Colonic mucosa (tissue), 4 donors: ENCODE measurements around the gene SLC35D2. TPM values are rescaled to one million over a fixed set of nuclear protein-coding genes. Genes with fewer than 3 reads are reported as not detected.
"Not testable (repeated sequence)": the region's sequence is repeated elsewhere in the genome, so short reads cannot be mapped to it uniquely, and the experiment has no call there.

Experiments used
- DNase-seq: peaks from one replicate; pipeline ENCODE4 v3.0.0-alpha.2; 2020
- H3K27ac ChIP-seq: fragments of 200-600 bp; one replicate; pipeline ENCODE4 v1.8.0; 2021
- H3K27me3 ChIP-seq: fragments of 200-600 bp; one replicate; pipeline ENCODE4 v1.8.0; 2021
- H3K36me3 ChIP-seq: fragments of 200-600 bp; one replicate; pipeline ENCODE4 v1.8.0; 2021
- H3K4me1 ChIP-seq: fragments of 200-600 bp; one replicate; pipeline ENCODE4 v1.8.0; 2021; ENCODE audit warnings: mild to moderate bottlenecking
- H3K4me3 ChIP-seq: fragments of 200-600 bp; one replicate; pipeline ENCODE4 v1.8.0; 2021
- H3K9ac ChIP-seq, 2 donors: one replicate each; pipeline ENCODE4 v1.7.0; 2013; ENCODE audit warnings: control low read depth in 2 of 2, low read depth in 2 of 2, low read length in 2 of 2
- H3K9me3 ChIP-seq: fragments of 200-600 bp; one replicate; pipeline ENCODE4 v1.8.0; 2021
- intact Hi-C: fragments of 100-400 bp; cut with DNase I; formaldehyde crosslinking; loops from one replicate; pipeline ENCODE4 v1.14.1; 2022
- total RNA-seq, 2 donors: library from RNA; stranded (reverse); fragmentation: NEBNext Ultra II Directional in 1 of 2; extraction: Animal tissue kit (Norgen Biotek cat#: 25700) in 1 of 2; gene quantifications; one replicate each; pipeline ENCODE4 v1.2.1, GENCODE V29; 2021
- TF ChIP-seq, protein P1 (sequence below): fragments of 200-600 bp; IDR thresholded peaks from one replicate; pipeline ENCODE4 v1.8.0; 2022; ENCODE audit warnings: antibody characterized with exemption, mild to moderate bottlenecking
- donor health status: healthy.
- donor health status: DM: no; HTN: no; CAD: no.
- donor health status: DM: no; HTN: no; CAD: no.

Gene SLC35D2
- total RNA-seq, 2 donors from 2014 or later: 57.8 to 95.0 TPM

DNA sequence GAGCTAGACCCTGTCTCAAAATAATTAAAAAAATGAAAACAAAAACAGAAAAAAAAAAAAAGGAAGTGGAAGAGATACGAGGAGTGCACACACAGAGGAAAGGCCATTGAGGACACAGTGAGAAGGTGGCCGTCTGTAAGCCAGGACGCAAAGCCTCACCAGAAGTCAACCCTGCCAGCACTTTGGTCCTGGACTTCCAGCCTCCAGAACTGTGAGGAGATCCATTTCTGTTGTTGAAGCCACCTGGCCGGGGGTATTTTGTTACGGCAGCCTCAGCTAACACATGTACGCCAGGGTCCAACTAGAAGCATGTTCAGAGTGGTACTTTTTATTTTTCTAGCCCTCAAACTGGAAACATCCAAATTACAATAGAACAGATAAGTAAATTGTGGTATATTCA, 21.8 kb downstream of the SLC35D2 start:
- Histone ChIP-seq H3K4me3 (no peak overlapping the region), H3K9ac (no peak overlapping the region), H3K27me3 (no peaks in the 10 kb centered on the region), H3K27ac (no peak overlapping the region), H3K36me3 (no peaks in the 10 kb centered on the region), H3K4me1 (no peaks in the 10 kb centered on the region), H3K9me3 (no peaks in the 10 kb centered on the region)
- no peak for DNase-seq
- TF ChIP-seq, protein P1, sequence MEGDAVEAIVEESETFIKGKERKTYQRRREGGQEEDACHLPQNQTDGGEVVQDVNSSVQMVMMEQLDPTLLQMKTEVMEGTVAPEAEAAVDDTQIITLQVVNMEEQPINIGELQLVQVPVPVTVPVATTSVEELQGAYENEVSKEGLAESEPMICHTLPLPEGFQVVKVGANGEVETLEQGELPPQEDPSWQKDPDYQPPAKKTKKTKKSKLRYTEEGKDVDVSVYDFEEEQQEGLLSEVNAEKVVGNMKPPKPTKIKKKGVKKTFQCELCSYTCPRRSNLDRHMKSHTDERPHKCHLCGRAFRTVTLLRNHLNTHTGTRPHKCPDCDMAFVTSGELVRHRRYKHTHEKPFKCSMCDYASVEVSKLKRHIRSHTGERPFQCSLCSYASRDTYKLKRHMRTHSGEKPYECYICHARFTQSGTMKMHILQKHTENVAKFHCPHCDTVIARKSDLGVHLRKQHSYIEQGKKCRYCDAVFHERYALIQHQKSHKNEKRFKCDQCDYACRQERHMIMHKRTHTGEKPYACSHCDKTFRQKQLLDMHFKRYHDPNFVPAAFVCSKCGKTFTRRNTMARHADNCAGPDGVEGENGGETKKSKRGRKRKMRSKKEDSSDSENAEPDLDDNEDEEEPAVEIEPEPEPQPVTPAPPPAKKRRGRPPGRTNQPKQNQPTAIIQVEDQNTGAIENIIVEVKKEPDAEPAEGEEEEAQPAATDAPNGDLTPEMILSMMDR: no peak
- intact Hi-C loops: no loop called here

DNA sequence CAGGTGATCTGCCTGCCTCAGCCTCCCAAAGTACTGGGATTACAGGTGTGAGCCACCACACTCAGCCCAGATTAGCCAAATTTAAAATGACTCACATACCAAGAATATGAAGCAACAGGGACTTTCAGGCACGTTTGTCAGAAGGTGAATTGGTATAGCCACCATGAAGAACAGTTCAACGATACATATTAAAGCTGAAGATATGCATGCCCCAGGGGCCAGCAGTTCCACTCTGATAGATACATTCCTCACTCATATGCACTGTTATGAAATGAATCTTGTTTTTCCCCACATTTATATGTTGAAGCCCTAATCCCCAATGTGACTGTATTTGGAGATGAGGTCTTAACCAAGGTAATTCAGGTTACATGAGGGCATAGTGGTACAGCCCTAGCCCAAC, 22.5 kb downstream of the SLC35D2 start:
- TF ChIP-seq, protein P1: no peak
- Histone ChIP-seq H3K9ac (no peak overlapping the region), H3K4me3 (no peak overlapping the region), H3K27ac (no peak overlapping the region), H3K36me3 (no peaks in the 10 kb centered on the region), H3K9me3 (no peaks in the 10 kb centered on the region), H3K27me3 (no peaks in the 10 kb centered on the region), H3K4me1 (no peaks in the 10 kb centered on the region)
- intact Hi-C loops: no loop called here
- DNase-seq: no peak

DNA sequence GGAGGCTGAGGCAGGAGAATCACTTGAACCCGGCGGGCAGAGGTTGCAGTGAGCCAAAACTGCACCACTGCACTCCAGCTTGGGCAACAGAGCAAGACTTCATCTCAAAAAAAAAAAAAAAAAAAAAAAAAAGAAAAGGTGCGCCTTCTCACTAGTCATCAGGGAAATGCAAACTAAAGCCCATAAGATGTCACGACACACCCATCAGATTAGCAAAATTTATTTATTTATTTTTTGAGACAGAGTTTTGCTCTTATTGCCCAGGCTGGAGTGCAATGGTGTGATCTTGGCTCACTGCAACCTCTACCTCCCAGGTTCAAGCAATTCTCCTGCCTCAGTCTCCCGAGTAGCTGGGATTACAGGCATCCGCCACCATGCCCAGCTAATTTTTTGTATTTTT, 23.0 kb downstream of the SLC35D2 start:
- not testable (repeated sequence) for H3K9me3 ChIP-seq

DNA sequence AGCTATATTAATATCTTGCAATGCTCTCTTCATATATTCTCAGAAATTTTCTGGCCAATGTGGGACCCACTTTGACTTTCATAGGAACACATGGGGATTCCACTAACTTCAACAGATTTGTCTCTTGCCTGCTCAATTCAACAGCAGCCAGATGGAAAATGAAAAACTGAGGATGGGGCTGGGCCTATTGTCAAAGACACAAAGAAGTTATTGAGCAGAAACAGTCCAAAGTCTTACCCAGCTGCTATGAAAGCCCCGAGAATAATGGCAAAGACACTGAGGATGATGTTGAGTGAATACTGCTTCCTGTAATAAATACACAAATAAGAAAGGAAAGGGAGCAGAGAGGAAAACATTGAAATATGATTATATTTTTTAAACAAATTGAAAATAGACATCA, 32.6 kb downstream of the SLC35D2 start:
- Histone ChIP-seq H3K36me3 (no peaks in the 10 kb centered on the region), H3K27ac (no peak overlapping the region), H3K9me3 (no peaks in the 10 kb centered on the region), H3K4me1 (no peaks in the 10 kb centered on the region), H3K27me3 (no peaks in the 10 kb centered on the region), H3K9ac (no peak overlapping the region), H3K4me3 (no peak overlapping the region)
- TF ChIP-seq, protein P1: no peak
- no peak for DNase-seq
- intact Hi-C loops: no loop called here

More for the DNA sequence above, 23.0 kb downstream of the SLC35D2 start:
- intact Hi-C loops, H3K27ac ChIP-seq, H3K4me1 ChIP-seq, H3K4me3 ChIP-seq, H3K36me3 ChIP-seq, H3K27me3 ChIP-seq, DNase-seq, H3K9ac ChIP-seq: not testable (repeated sequence)

DNA sequence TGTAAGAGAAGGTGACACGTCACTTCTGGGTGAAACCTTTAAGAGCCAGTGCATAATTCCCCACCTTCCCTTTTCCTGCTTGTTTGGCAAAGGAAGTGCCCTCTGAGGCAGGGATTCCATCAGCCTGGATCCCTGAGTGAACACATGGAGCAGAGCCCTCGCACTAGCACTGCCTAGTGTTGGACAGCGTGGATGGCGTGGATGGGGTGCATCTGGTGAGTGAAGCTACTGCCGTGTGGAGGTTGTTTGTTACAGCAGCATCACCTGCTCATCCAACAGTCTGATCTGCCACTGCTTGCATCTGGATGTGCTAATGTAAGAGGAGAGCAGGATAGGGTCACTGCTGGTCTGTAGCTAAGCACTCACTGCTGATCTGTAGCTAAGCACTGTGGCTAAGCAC, 35.2 kb downstream of the SLC35D2 start:
- Histone ChIP-seq H3K9me3 (no peaks in the 10 kb centered on the region), H3K27me3 (no peaks in the 10 kb centered on the region), H3K4me3 (no peak overlapping the region), H3K9ac (no peak overlapping the region), H3K4me1 (no peaks in the 10 kb centered on the region), H3K36me3 (no peaks in the 10 kb centered on the region), H3K27ac (no peak overlapping the region)
- TF ChIP-seq, protein P1: no peak
- intact Hi-C loops: loop anchor here (5.0 kb wide), 1 partner anchor 34 kb away; the partner anchor contains the start of gene SLC35D2
- no peak for DNase-seq

DNA sequence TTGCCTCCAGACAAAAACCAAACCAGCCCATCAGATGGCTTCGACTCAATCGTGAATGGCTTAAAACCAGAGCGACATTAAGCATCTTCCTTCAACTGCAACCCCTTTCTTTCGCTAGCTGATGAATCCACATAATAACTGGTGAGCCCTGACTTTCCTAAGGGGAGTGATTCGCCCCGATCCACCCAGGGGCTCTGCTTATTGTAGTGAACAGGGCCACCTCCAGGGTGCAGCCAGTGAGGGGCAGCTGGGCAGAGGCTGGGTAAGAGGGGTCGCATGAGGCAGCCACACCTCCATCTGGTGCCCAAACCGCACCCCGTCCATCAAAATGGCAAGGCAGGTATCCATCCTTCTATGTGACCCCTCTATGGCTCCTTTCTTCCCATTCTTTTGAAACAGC, 38.0 kb downstream of the SLC35D2 start:
- H3K4me1 ChIP-seq: no peaks in the 10 kb centered on the region
- TF ChIP-seq, protein P1: no peak
- intact Hi-C loops: loop anchor here (5.0 kb wide), 1 partner anchor 37 kb away; the partner anchor contains the start of gene SLC35D2
- DNase-seq: no peak
- H3K9me3 ChIP-seq: no peaks in the 10 kb centered on the region
- H3K9ac ChIP-seq: no peak overlapping the region
- no peaks in the 10 kb centered on the region for H3K36me3 ChIP-seq
- no peak overlapping the region for H3K27ac ChIP-seq
- no peaks in the 10 kb centered on the region for H3K27me3 ChIP-seq
- no peak overlapping the region for H3K4me3 ChIP-seq
